NCI-H526 treated with DMSO at 0.1 percent for 48 hours (cell line): ENCODE results near the gene ZBTB7C.

Experiments used
- DNase-seq: peaks from one replicate; lab custom pipeline; 2025; lab: John Stamatoyannopoulos, UW

ZBTB7C gene

GRCh38 chr18:48163738-48164115, 245.5 kb downstream of the ZBTB7C start:
- DNase-seq = no peak

- no peak for DNase-seq
Observed at GRCh38 chr18:48162956-48163737, 246.0 kb downstream of the ZBTB7C start.

GRCh38 chr18:48161911-48162698, 247.1 kb downstream of the ZBTB7C start:
- no peak for DNase-seq

GRCh38 chr18:48161191-48161910, 247.8 kb downstream of the ZBTB7C start:
- no peak for DNase-seq

GRCh38 chr18:48160622-48161021, 248.6 kb downstream of the ZBTB7C start:
- DNase-seq = no peak

GRCh38 chr18:48159816-48160215, 249.4 kb downstream of the ZBTB7C start:
- DNase-seq = no peak

- DNase-seq = no peak
Observed at GRCh38 chr18:48158721-48159120, 250.5 kb downstream of the ZBTB7C start.

- no peak for DNase-seq
Observed at GRCh38 chr18:48157956-48158355, 251.2 kb downstream of the ZBTB7C start.

- no peak for DNase-seq
Observed at GRCh38 chr18:48155856-48156255, 253.3 kb downstream of the ZBTB7C start.

- no peak for DNase-seq
Observed at GRCh38 chr18:48154828-48155227, 254.4 kb downstream of the ZBTB7C start.

- DNase-seq = no peak
Observed at GRCh38 chr18:48153613-48154481, 255.3 kb downstream of the ZBTB7C start.

- DNase-seq = no peak
Observed at GRCh38 chr18:48152549-48152948, 256.6 kb downstream of the ZBTB7C start.

GRCh38 chr18:48151421-48152065, 257.6 kb downstream of the ZBTB7C start:
- DNase-seq = no peak

GRCh38 chr18:48149020-48149685, 260.0 kb downstream of the ZBTB7C start:
- no peak for DNase-seq

GRCh38 chr18:48142994-48143393, 266.2 kb downstream of the ZBTB7C start:
- no peak for DNase-seq

- no peak for DNase-seq
Observed at GRCh38 chr18:48142353-48142752, 266.8 kb downstream of the ZBTB7C start.

- DNase-seq = no peak
Observed at GRCh38 chr18:48140731-48141130, 268.5 kb downstream of the ZBTB7C start.

- DNase-seq = no peak
Observed at GRCh38 chr18:48139431-48140347, 269.5 kb downstream of the ZBTB7C start.

- DNase-seq = no peak
Observed at GRCh38 chr18:48138660-48139430, 270.3 kb downstream of the ZBTB7C start.
